AG04449 (cell line): ENCODE data around the gene ACTN1.

Experiments
- CTCF ChIA-PET: fragments of 350-600 bp; formaldehyde crosslinking; extraction: SDS; loops from one replicate; lab custom pipeline; 2021; ENCODE audit warnings: antibody characterized with exemption; lab: Yijun Ruan, JAX
- POLR2A ChIA-PET: fragments of 400-600, 350-600 bp; formaldehyde crosslinking; extraction: SDS; loops from one replicate; lab custom pipeline; 2020; ENCODE audit warnings: antibody characterized with exemption, inconsistent platforms; lab: Yijun Ruan, JAX
- DNase-seq: peaks from one replicate; pipeline ENCODE4 v3.0.0-alpha.2; 2010; ENCODE audit warnings: low read depth, low spot score
- H3K4me3 ChIP-seq: 2 replicates; pipeline ENCODE4 v1.5.1; 2011; ENCODE audit warnings: low read depth, mild to moderate bottlenecking, control low read depth, low read length
- CTCF ChIP-seq: IDR thresholded peaks from one replicate; pipeline ENCODE4 v1.5.1; 2011; ENCODE audit warnings: mild to moderate bottlenecking, moderate library complexity, low read length, control low read depth, inconsistent platforms; ENCODE audit not compliant: insufficient read depth; ENCODE audit errors: missing control alignments

ACTN1 gene

GRCh38 chr14:69005432-69006148, 26.5 kb upstream of the ACTN1 start:
- peak; percentile 81 for DNase-seq
- ChIA-PET POLR2A (interaction anchor here (0.6 to 1.3 kb wide), 7 partner anchors 10 to 66 kb away, joined by 3 to 4 read pairs (median 3); no protein-coding TSS in a partner anchor), CTCF (interaction anchor here (0.8 to 4.4 kb wide), 4 partner anchors 12 to 31 kb away, joined by 3 to 18 read pairs (median 3); no protein-coding TSS in a partner anchor)

GRCh38 chr14:69004731-69005431, 25.8 kb upstream of the ACTN1 start:
- no peak overlapping the region for H3K4me3 ChIP-seq
- TF ChIP-seq CTCF: no peak
- ChIA-PET POLR2A (interaction anchor here (0.9 to 1.4 kb wide), 4 partner anchors 9 to 35 kb away, joined by 3 to 5 read pairs (median 4); no protein-coding TSS in a partner anchor), CTCF (interaction anchor here (0.8 to 4.4 kb wide), 5 partner anchors 11 to 86 kb away, joined by 3 to 18 read pairs (median 3); no protein-coding TSS in a partner anchor)
- no peak for DNase-seq

More at GRCh38 chr14:69005432-69006148, 26.5 kb upstream of the ACTN1 start:
- H3K4me3 ChIP-seq: no peak overlapping the region
- TF ChIP-seq CTCF: no peak

GRCh38 chr14:69003626-69004025, 24.5 kb upstream of the ACTN1 start:
- CTCF ChIA-PET: interaction anchor here (1.3 to 4.4 kb wide), 5 partner anchors 9 to 125 kb away, joined by 3 to 18 read pairs (median 4); no protein-coding TSS in a partner anchor
- TF ChIP-seq CTCF: no peak
- POLR2A ChIA-PET: interaction anchor here (1.4 kb wide), 1 partner anchor 26 kb away, joined by 5 read pairs; no protein-coding TSS in a partner anchor
- no peak for DNase-seq
- no peak overlapping the region for H3K4me3 ChIP-seq

GRCh38 chr14:69002069-69002468, 23.0 kb upstream of the ACTN1 start:
- H3K4me3 ChIP-seq: no peak overlapping the region
- no peak for TF ChIP-seq CTCF
- no peak for DNase-seq
- ChIA-PET CTCF (interaction anchor here (0.8 to 4.4 kb wide), 6 partner anchors 9 to 105 kb away, joined by 3 to 18 read pairs (median 4); no protein-coding TSS in a partner anchor), POLR2A (no interaction called here)

- ChIA-PET POLR2A (no interaction called here), CTCF (interaction anchor here (0.8 to 4.4 kb wide), 4 partner anchors 8 to 106 kb away, joined by 3 to 18 read pairs (median 4); no protein-coding TSS in a partner anchor)
- no peak for TF ChIP-seq CTCF
- no peak for DNase-seq
- no peak overlapping the region for H3K4me3 ChIP-seq
Measured at GRCh38 chr14:69001375-69001774, 22.3 kb upstream of the ACTN1 start.
